ENCODE results near the gene PNO1.

- no peak for TF ChIP-seq POLR2A (IDR thresholded peaks at IDR 0.05; ENCODE audit: low read depth, low read length)
- no peak for TF ChIP-seq POLR2AphosphoS5 (IDR thresholded peaks at IDR 0.05; ENCODE audit: low read depth, low read length)
- no peak for TF ChIP-seq TAF1 (IDR thresholded peaks at IDR 0.05; ENCODE audit: low read depth, low read length)
- no peak for TF ChIP-seq PAX5 (IDR thresholded peaks at IDR 0.05; ENCODE audit: insufficient read depth, low read length, severe bottlenecking)
Measured at GRCh38 chr2:68121873-68122679, 35.6 kb upstream of the PNO1 start.
